Anterior cingulate cortex (tissue), 58 donors: ENCODE measurements around the gene RPS16.

Experiments used
- DNase-seq, 58 donors: peaks; one replicate each; lab custom pipeline; 2025; lab: John Stamatoyannopoulos, UW

Gene RPS16

GRCh38 chr19:39423258-39424086 lies 12.3 kb downstream of the RPS16 start:
- DNase-seq, result no peak

- no peak for DNase-seq
These were observed 13.7 kb downstream of the RPS16 start for GRCh38 chr19:39422020-39422419.

GRCh38 chr19:39420769-39421168 lies 15.0 kb downstream of the RPS16 start:
- no peak for DNase-seq

GRCh38 chr19:39419003-39419402 lies 16.7 kb downstream of the RPS16 start:
- DNase-seq, result no peak

- no peak for DNase-seq
These were observed 18.1 kb downstream of the RPS16 start for GRCh38 chr19:39417463-39418181.

GRCh38 chr19:39416152-39417120 lies 19.3 kb downstream of the RPS16 start:
- no peak for DNase-seq

- DNase-seq, result no peak
These were observed 20.4 kb downstream of the RPS16 start for GRCh38 chr19:39415111-39416046.

GRCh38 chr19:39413911-39414608 lies 21.7 kb downstream of the RPS16 start:
- no peak for DNase-seq

GRCh38 chr19:39413272-39413910 lies 22.4 kb downstream of the RPS16 start:
- peak in 7 of 58 donors; percentile 14 to 36 (median 32) for DNase-seq

- peak in 6 of 58 donors; percentile 39 to 65 (median 48) for DNase-seq
These were observed 22.9 kb downstream of the RPS16 start for GRCh38 chr19:39412867-39413271.

- peak; percentile 47 to 98 (median 92) for DNase-seq
These were observed 23.5 kb downstream of the RPS16 start, which contains the start of gene PLEKHG2 for GRCh38 chr19:39412100-39412866. Gene PLEKHG2 (plus strand): TSS chr19:39412669. CDS start chr19:39414087, 1,418 bp downstream.

GRCh38 chr19:39411832-39412099 lies 24.0 kb downstream of the RPS16 start:
- peak in 55 of 58 donors; percentile 51 to 90 (median 81) for DNase-seq

GRCh38 chr19:39411081-39411831 lies 24.5 kb downstream of the RPS16 start:
- peak in 1 of 58 donors; percentile 6 for DNase-seq

- no peak for DNase-seq
These were observed 25.0 kb downstream of the RPS16 start for GRCh38 chr19:39410831-39411080.

GRCh38 chr19:39410017-39410830 lies 25.5 kb downstream of the RPS16 start:
- DNase-seq, result peak in 13 of 58 donors; percentile 23 to 77 (median 50)
